HG02610 (cell line): Measurements from ENCODE around the gene GAN.

Experiments used
- ATAC-seq: cut with Tn5 transposase; IDR thresholded peaks from one replicate; pipeline ENCODE4 v1.9.1; 2021; ENCODE audit warnings: mild to moderate bottlenecking, moderate library complexity; ENCODE audit not compliant: unreplicated experiment

The GAN gene

GRCh38 chr16:81350306-81350615 lies 35.5 kb downstream of the GAN start:
- ATAC-seq, result no peak

- ATAC-seq, result no peak
Observed at GRCh38 chr16:81353895-81354294, 39.1 kb downstream of the GAN start.

- no peak for ATAC-seq
Observed at GRCh38 chr16:81357711-81358260, 43.0 kb downstream of the GAN start.

GRCh38 chr16:81358860-81359259 lies 44.1 kb downstream of the GAN start:
- no peak for ATAC-seq

- no peak for ATAC-seq
Observed at GRCh38 chr16:81360135-81360534, 45.4 kb downstream of the GAN start.

GRCh38 chr16:81365731-81366130 lies 51.0 kb downstream of the GAN start:
- ATAC-seq, result no peak

GRCh38 chr16:81366316-81366932 lies 51.7 kb downstream of the GAN start:
- no peak for ATAC-seq

- ATAC-seq, result no peak
Observed at GRCh38 chr16:81367821-81368220, 53.1 kb downstream of the GAN start.

- ATAC-seq, result peak; percentile 49
Observed at GRCh38 chr16:81369888-81370504, 55.2 kb downstream of the GAN start.

- no peak for ATAC-seq
Observed at GRCh38 chr16:81371106-81371505, 56.3 kb downstream of the GAN start.

GRCh38 chr16:81374550-81374949 lies 59.8 kb downstream of the GAN start:
- ATAC-seq, result no peak

GRCh38 chr16:81376880-81377279 lies 62.1 kb downstream of the GAN start:
- no peak for ATAC-seq

- no peak for ATAC-seq
Observed at GRCh38 chr16:81378049-81378448, 63.3 kb downstream of the GAN start.

- ATAC-seq, result no peak
Observed at GRCh38 chr16:81380932-81381331, 66.2 kb downstream of the GAN start.

- ATAC-seq, result no peak
Observed at GRCh38 chr16:81384006-81384405, 69.2 kb downstream of the GAN start.

- no peak for ATAC-seq
Observed at GRCh38 chr16:81385031-81385756, 70.4 kb downstream of the GAN start.

- no peak for ATAC-seq
Observed at GRCh38 chr16:81388357-81388756, 73.6 kb downstream of the GAN start.

GRCh38 chr16:81390840-81391239 lies 76.1 kb downstream of the GAN start:
- ATAC-seq, result no peak

GRCh38 chr16:81392011-81392410 lies 77.2 kb downstream of the GAN start:
- ATAC-seq, result no peak

- no peak for ATAC-seq
Observed at GRCh38 chr16:81394416-81394815, 79.7 kb downstream of the GAN start.

- ATAC-seq, result no peak
Observed at GRCh38 chr16:81394966-81395655, 80.3 kb downstream of the GAN start.
